IPS-18c (cell line): ENCODE results near the gene ASH1L.
"Not testable (repeated sequence)": the region's sequence is repeated elsewhere in the genome, so short reads cannot be mapped to it uniquely, and the experiment has no call there.

ENCODE experiments used
- H3K4me3 ChIP-seq: 2 replicates; pipeline ENCODE4 v1.7.0; 2013; ENCODE audit warnings: low read depth, mild to moderate bottlenecking, low read length, moderate library complexity; ENCODE audit not compliant: insufficient read depth
- H3K9me3 ChIP-seq: one replicate; pipeline ENCODE4 v1.6.1; 2013; ENCODE audit warnings: mild to moderate bottlenecking, low read length, moderate library complexity; ENCODE audit not compliant: control insufficient read depth, insufficient read depth

Gene ASH1L

DNA sequence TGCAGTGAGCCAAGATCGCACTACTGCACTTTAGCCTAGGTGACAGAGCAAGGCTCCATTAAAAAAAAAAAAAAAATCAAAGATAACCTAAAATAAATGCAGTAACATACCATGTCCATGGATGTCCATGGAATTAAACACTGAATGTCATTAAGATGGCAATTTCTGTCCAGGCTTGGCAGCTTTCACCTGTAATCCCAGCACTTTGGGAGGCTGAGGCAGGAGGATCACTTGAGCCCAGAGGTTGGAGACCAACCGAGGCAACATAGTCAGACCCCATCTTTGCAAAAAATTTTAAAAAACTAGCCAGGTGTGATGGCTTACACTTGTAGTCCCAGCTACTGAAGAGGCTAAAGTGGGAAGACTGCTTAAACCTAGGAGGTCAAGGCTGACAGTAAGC, 141.8 kb downstream of the ASH1L start:
- Histone ChIP-seq H3K4me3 (no peak overlapping the region), H3K9me3 (no peaks in the 10 kb centered on the region)

- H3K4me3 ChIP-seq, H3K9me3 ChIP-seq: not testable (repeated sequence)
Observed at GRCh38 chr1:155411840-155412239, 150.8 kb downstream of the ASH1L start.

GRCh38 chr1:155410931-155411330, 151.7 kb downstream of the ASH1L start:
- Histone ChIP-seq H3K4me3 (no peak overlapping the region), H3K9me3 (peaks cover 2% of the 10 kb centered on the region)

DNA sequence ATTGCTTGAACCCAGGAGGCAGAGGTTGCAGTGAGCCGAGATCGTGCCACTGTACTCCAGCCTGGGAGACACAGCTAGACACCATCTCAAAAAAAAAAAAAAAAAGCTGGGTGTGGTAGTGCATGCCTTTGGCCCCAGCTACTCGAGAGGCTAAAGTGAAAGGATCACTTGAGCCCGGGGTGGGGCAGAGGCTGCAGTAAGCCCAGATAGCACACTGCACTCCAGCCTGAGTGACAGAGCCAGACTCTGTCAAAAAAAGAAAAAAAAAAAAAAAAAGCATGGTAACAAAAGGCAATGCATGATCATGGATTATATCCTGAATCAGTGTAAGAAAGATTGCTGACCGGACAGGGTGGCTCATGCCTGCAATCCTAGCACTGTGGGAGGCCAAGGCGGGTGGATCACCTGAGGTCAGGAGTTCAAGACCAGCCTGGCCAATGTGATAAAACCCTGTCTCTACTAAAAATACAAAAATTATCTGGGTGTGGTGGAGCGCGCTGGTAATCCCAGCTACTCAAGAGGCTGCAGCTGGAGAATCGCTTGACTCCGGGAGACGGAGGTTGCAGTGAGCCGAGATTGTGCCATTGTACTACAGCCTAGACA, 165.6 kb downstream of the ASH1L start:
- H3K9me3 ChIP-seq = no peaks in the 10 kb centered on the region
- H3K4me3 ChIP-seq = no peak overlapping the region

DNA sequence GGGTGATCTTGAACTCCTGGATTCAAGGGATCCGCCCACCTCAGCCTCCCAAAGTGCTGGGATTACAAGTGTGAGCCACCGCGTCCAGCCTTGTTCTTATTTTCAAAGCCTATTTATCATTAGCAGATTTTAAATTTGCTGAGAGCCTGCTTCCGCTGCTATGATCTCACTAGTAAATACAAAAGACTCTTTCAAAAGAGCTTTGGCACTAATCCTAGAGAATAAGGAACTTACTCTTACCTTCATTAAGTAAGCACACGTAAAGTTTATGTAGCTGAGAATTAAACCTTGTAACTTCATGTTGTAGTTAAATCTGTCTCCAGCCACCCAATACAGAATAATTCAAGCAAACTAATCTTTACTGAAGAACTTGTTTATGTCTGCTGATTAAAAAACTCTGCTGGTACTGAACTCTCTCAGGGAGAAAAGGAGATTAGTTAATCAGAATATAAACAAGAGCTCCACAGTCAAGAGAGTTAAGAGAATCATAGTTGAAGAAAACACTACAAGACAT, 169.6 kb downstream of the ASH1L start:
- H3K4me3 ChIP-seq = no peak overlapping the region
- H3K9me3 ChIP-seq = peaks cover 3% of the 10 kb centered on the region

DNA sequence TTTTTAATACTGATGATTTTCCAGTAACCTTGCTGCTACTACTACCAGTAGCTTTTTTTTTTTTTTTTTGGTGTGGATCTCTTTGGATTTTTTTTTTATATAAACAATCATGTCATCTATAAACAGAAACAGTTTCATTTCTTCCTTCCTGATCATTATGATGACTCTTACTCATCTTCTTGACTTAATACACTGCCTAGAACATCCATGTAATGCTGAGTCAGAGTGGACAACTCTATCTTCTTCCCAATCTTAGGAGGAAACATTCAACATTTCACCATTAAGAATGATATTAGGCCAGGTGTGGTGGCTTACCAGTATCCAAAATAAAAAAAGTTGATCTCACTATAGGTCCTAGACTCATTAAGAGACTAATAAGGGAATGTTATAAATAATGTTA, 172.8 kb downstream of the ASH1L start:
- peaks cover 5% of the 10 kb centered on the region for H3K9me3 ChIP-seq
- H3K4me3 ChIP-seq = no peak overlapping the region

DNA sequence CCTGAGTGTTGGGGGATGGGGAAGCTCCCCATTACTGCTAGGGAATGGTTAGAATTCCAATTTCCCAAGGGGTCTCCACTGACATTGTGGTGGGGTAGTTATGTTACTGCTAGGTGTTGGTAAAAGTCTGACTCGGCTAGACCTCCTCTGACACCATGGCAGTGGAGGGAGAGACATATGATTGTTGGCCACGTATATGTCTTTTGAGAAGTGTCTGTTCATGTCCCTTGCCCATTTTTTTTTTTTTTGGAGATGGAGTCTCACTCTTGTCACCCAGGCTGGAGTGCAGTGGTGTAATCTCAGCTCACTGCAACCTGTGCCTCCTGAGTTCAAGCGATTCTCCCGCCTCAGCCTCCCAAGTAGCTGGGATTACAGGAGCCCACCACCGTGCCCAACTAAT, 176.8 kb downstream of the ASH1L start:
- not testable (repeated sequence) for H3K9me3 ChIP-seq, H3K4me3 ChIP-seq

DNA sequence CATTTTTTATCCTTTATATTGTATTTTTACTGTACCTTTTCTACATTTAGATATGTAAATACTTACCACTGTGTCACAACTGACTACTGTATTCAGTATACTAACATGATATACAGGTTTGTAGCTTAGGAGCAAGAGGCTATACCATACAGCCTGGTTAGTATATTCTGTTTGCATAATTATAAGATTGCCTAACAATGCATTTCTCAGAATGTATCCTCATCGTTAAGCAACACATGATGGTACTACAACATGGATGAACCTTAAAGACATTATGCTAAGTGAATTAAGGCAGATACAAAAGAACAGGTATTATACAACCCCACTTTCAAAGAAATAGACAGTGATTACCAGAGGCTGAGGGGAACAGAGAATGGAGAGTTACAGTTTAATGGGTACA, 179.2 kb downstream of the ASH1L start:
- Histone ChIP-seq H3K9me3 (peaks cover 5% of the 10 kb centered on the region), H3K4me3 (no peak overlapping the region)

- Histone ChIP-seq H3K4me3 (no peak overlapping the region), H3K9me3 (no peaks in the 10 kb centered on the region)
Observed at GRCh38 chr1:155379631-155380090, 182.9 kb downstream of the ASH1L start.

- H3K9me3 ChIP-seq = no peaks in the 10 kb centered on the region
- no peak overlapping the region for H3K4me3 ChIP-seq
Observed at GRCh38 chr1:155379180-155379579, 183.4 kb downstream of the ASH1L start.

- no peak overlapping the region for H3K4me3 ChIP-seq
Observed at GRCh38 chr1:155360051-155360450, 202.6 kb downstream of the ASH1L start.

GRCh38 chr1:155352631-155353030, 210.0 kb downstream of the ASH1L start:
- no peaks in the 10 kb centered on the region for H3K9me3 ChIP-seq
- H3K4me3 ChIP-seq = no peak overlapping the region

More at GRCh38 chr1:155360051-155360450, 202.6 kb downstream of the ASH1L start:
- H3K9me3 ChIP-seq = no peaks in the 10 kb centered on the region

DNA sequence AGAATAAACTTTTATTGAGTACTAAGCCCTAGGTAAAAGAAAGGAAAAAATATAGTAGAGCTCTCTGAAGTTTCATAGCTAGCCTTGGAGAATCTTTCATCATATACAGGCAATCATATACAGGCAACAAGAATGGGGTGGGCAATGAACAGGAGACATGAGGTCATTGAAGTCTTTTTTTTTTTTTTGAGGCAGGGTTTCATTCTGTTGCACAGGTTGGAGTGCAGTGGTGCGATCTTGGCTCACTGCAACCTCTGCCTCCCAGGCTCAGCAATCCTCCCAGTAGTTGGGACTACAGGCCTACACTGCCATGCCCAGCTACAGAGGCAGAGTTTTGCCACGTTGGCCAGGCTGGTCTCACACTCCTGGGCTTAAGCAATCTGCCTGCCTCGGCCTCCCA, 219.8 kb downstream of the ASH1L start:
- no peak overlapping the region for H3K4me3 ChIP-seq
- no peaks in the 10 kb centered on the region for H3K9me3 ChIP-seq

DNA sequence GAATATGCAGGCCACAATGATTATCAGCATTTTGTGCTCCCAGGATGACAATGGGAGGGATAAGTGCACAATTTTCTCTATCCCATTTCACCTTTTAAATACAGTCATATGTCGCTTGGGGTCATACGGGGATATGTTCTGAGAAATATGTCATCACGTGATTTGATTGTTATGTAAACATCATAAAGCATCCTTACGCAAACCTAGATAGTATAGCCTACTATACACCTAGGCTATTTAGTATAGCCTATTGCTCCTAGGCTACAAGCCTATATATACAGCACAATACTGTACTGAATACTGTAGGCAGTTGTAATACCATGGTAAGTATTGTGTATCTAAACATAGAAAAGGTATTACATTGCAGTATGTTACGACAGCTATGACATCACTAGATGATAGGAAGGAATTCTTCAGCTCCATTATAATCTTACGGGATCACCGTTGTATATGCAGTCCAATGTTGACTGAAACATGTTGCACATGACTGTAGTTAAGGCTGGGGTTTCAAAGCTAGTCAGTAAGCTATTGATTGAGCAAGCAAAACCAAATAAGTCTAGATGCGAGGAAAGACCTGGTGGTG, 223.0 kb downstream of the ASH1L start:
- Histone ChIP-seq H3K4me3 (no peak overlapping the region), H3K9me3 (no peaks in the 10 kb centered on the region)

DNA sequence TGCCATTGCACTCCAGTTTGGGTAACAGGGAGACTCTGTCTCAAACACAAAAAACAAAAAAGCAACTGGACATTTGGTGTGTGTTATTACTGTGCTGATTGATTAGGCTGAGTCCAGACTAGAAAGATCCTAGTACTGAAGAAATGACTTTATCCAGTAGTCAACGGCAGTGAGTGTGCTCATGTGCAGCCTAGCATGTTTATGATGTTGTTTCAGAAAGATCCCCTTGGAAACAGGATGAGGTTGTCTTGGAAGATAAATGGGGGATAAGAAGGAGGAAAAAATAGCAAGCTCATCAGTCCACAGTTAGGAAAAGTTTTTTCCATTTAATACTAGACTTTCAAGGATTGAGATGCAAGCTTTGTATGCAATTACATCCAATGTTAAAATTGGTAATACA, 227.6 kb downstream of the ASH1L start:
- H3K4me3 ChIP-seq = no peak overlapping the region

GRCh38 chr1:155329980-155330598, 232.5 kb downstream of the ASH1L start:
- H3K4me3 ChIP-seq = no peak overlapping the region

More for the DNA sequence above, 227.6 kb downstream of the ASH1L start:
- no peaks in the 10 kb centered on the region for H3K9me3 ChIP-seq

GRCh38 chr1:155328856-155329255, 233.7 kb downstream of the ASH1L start:
- H3K4me3 ChIP-seq, H3K9me3 ChIP-seq: not testable (repeated sequence)

More at GRCh38 chr1:155329980-155330598, 232.5 kb downstream of the ASH1L start:
- H3K9me3 ChIP-seq = no peaks in the 10 kb centered on the region

- no peaks in the 10 kb centered on the region for H3K9me3 ChIP-seq
- no peak overlapping the region for H3K4me3 ChIP-seq
Observed at GRCh38 chr1:155327981-155328380, 234.6 kb downstream of the ASH1L start.
